ENCODE results near the gene PPP1R3C. TPM values are rescaled to one million over a fixed set of nuclear protein-coding genes. Genes with fewer than 3 reads are reported as not detected.

The PPP1R3C gene
- total RNA-seq, 1 experiment from 2014 or later = 0.30 TPM

GRCh38 chr10:91629715-91630549 lies 2.9 kb downstream of the PPP1R3C start:
- ChIA-PET CTCF (interaction anchor here (0.6 to 1.1 kb wide), 3 partner anchors 21 to 64 kb away, joined by 3 read pairs; no protein-coding TSS in a partner anchor), POLR2A (interaction anchor here (0.8 to 1.2 kb wide), 2 partner anchors 13 to 46 kb away, joined by 3 to 4 read pairs; no protein-coding TSS in a partner anchor)
- H3K36me3 Mint-ChIP-seq (ENCODE audit: insufficient read depth, unreplicated experiment) = no peaks in the 10 kb centered on the region
- intact Hi-C loops (cut with micrococcal nuclease) = no loop called here
- no peak overlapping the region for H3K4me3 Mint-ChIP-seq (ENCODE audit: unreplicated experiment)
- peak; percentile 29 for DNase-seq (ENCODE audit: unreplicated experiment)
- H3K4me1 Mint-ChIP-seq (ENCODE audit: insufficient read depth, unreplicated experiment) = no peaks in the 10 kb centered on the region
- no peak overlapping the region for H3K27ac Mint-ChIP-seq (ENCODE audit: low read depth, unreplicated experiment)
- H3K9me3 Mint-ChIP-seq (ENCODE audit: unreplicated experiment) = no peaks in the 10 kb centered on the region
- no TSS peak for BruUV-seq (replicated peaks)
- TF ChIP-seq CTCF (IDR thresholded peaks at IDR 0.05; ENCODE audit: unreplicated experiment) = no peak
- no peaks in the 10 kb centered on the region for H3K27me3 Mint-ChIP-seq (ENCODE audit: insufficient read depth, unreplicated experiment)

GRCh38 chr10:91628383-91628782 lies 4.5 kb downstream of the PPP1R3C start:
- no peak overlapping the region for H3K4me3 Mint-ChIP-seq (ENCODE audit: unreplicated experiment)
- POLR2A ChIA-PET = no interaction called here

GRCh38 chr10:91627344-91628102 lies 5.3 kb downstream of the PPP1R3C start:
- Mint-ChIP-seq H3K4me3 (ENCODE audit: unreplicated experiment) (no peak overlapping the region), H3K9me3 (ENCODE audit: unreplicated experiment) (no peaks in the 10 kb centered on the region), H3K27me3 (ENCODE audit: insufficient read depth, unreplicated experiment) (no peaks in the 10 kb centered on the region), H3K4me1 (ENCODE audit: insufficient read depth, unreplicated experiment) (no peaks in the 10 kb centered on the region), H3K27ac (ENCODE audit: low read depth, unreplicated experiment) (no peak overlapping the region), H3K36me3 (ENCODE audit: insufficient read depth, unreplicated experiment) (no peaks in the 10 kb centered on the region)
- no peak for DNase-seq (ENCODE audit: unreplicated experiment)
- no TSS peak for BruUV-seq (replicated peaks)
- ChIA-PET CTCF (interaction anchor here (0.7 to 1.5 kb wide), 3 partner anchors 8 to 133 kb away, joined by 3 to 8 read pairs (median 3); no protein-coding TSS in a partner anchor), POLR2A (interaction anchor here (1.2 kb wide), 1 partner anchor 11 kb away, joined by 3 read pairs; no protein-coding TSS in a partner anchor)
- no peak for TF ChIP-seq CTCF (IDR thresholded peaks at IDR 0.05; ENCODE audit: unreplicated experiment)
- intact Hi-C loops (cut with micrococcal nuclease) = no loop called here

More at GRCh38 chr10:91628383-91628782, 4.5 kb downstream of the PPP1R3C start:
- DNase-seq (ENCODE audit: unreplicated experiment) = no peak
- BruUV-seq (replicated peaks) = no TSS peak
- H3K4me1 Mint-ChIP-seq (ENCODE audit: insufficient read depth, unreplicated experiment) = no peaks in the 10 kb centered on the region
- H3K9me3 Mint-ChIP-seq (ENCODE audit: unreplicated experiment) = no peaks in the 10 kb centered on the region
- intact Hi-C loops (cut with micrococcal nuclease) = no loop called here
- no peak for TF ChIP-seq CTCF (IDR thresholded peaks at IDR 0.05; ENCODE audit: unreplicated experiment)
- H3K27me3 Mint-ChIP-seq (ENCODE audit: insufficient read depth, unreplicated experiment) = no peaks in the 10 kb centered on the region
- H3K36me3 Mint-ChIP-seq (ENCODE audit: insufficient read depth, unreplicated experiment) = no peaks in the 10 kb centered on the region
- CTCF ChIA-PET = no interaction called here
- H3K27ac Mint-ChIP-seq (ENCODE audit: low read depth, unreplicated experiment) = no peak overlapping the region

GRCh38 chr10:91626936-91627335 lies 5.9 kb downstream of the PPP1R3C start:
- H3K9me3 Mint-ChIP-seq (ENCODE audit: unreplicated experiment) = no peaks in the 10 kb centered on the region
- H3K27me3 Mint-ChIP-seq (ENCODE audit: insufficient read depth, unreplicated experiment) = no peaks in the 10 kb centered on the region
- DNase-seq (ENCODE audit: unreplicated experiment) = no peak
- no peak for TF ChIP-seq CTCF (IDR thresholded peaks at IDR 0.05; ENCODE audit: unreplicated experiment)
- ChIA-PET CTCF (interaction anchor here (0.7 to 1.5 kb wide), 3 partner anchors 8 to 132 kb away, joined by 3 to 8 read pairs (median 3); no protein-coding TSS in a partner anchor), POLR2A (interaction anchor here (1.2 kb wide), 1 partner anchor 10 kb away, joined by 3 read pairs; no protein-coding TSS in a partner anchor)
- no peaks in the 10 kb centered on the region for H3K4me1 Mint-ChIP-seq (ENCODE audit: insufficient read depth, unreplicated experiment)
- BruUV-seq (replicated peaks) = no TSS peak
- H3K27ac Mint-ChIP-seq (ENCODE audit: low read depth, unreplicated experiment) = no peak overlapping the region
- no peaks in the 10 kb centered on the region for H3K36me3 Mint-ChIP-seq (ENCODE audit: insufficient read depth, unreplicated experiment)
- no peak overlapping the region for H3K4me3 Mint-ChIP-seq (ENCODE audit: unreplicated experiment)
- intact Hi-C loops (cut with micrococcal nuclease) = no loop called here
